Endometrial microvascular endothelial cells (primary cell): ENCODE results near the gene VPS39. TPM values are rescaled to one million over a fixed set of nuclear protein-coding genes. Genes with fewer than 3 reads are reported as not detected.

Experiments used
- in situ Hi-C: cut with HindIII; loops from 2 replicates; pipeline ENCODE4 v1.10.0; 2017; ENCODE audit warnings: low sequenced_read_pairs, low pct_unique_long_range_greater_than_20kb; ENCODE audit errors: inconsistent ontology term
- total RNA-seq: library from RNA; depleted of rRNA; stranded (reverse); fragments of >200 nt; gene quantifications from one replicate; pipeline ENCODE4 v1.2.3, GENCODE V29; 2015; ENCODE audit errors: inconsistent ontology term

Gene VPS39
- total RNA-seq, 1 donor from 2014 or later, result 28.2 TPM

GRCh38 chr15:42110367-42110766 lies 97.7 kb downstream of the VPS39 start:
- in situ Hi-C loops, result no loop called here

DNA sequence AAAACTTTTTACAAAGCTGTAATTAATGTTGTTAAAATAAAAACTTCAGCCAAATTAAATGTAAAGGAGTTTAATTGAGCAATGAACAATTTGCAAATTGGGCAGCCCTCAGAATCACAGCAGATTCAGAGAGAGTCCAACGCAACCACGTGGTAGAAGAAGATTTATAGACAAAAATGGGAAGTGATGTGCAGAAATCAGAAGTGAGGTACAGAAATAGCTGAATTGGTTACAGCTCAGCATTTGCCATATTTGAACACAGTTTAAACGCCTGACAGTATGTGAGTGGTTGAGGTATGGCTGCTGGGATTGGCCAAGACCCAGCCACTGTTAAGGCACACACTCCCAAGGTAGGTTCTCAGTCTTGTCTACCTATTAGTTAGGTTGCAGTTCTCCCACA lies 99.3 kb downstream of the VPS39 start:
- in situ Hi-C loops, result no loop called here

Other genes with a start within 250 kb of the VPS39 start
- 168 TPM for gene EHD4, start 235.7 kb downstream of the VPS39 start, total RNA-seq
- gene PLA2G4E, start 187.3 kb downstream of the VPS39 start, total RNA-seq, result not detected
- gene PLA2G4D, start 113.7 kb downstream of the VPS39 start, total RNA-seq, result not detected
- not detected for gene PLA2G4F, start 51.7 kb downstream of the VPS39 start, total RNA-seq
- 11.1 TPM for gene GANC, start 64.9 kb upstream of the VPS39 start, total RNA-seq
- gene TMEM87A, start 65.1 kb upstream of the VPS39 start, total RNA-seq, result 35.3 TPM
- 0.09 TPM for gene CAPN3, start 151.2 kb upstream of the VPS39 start, total RNA-seq